HT1080 (cell line): Measurements from ENCODE around the gene RNU6-8. TPM values are rescaled to one million over a fixed set of nuclear protein-coding genes. Genes with fewer than 3 reads are reported as not detected.

Experiments
- DNase-seq: peaks from one replicate; pipeline ENCODE4 v3.0.0-alpha.2; 2015; ENCODE audit warnings: low read depth
- small RNA-seq: library from RNA; depleted of rRNA; stranded (forward); fragments of <200 nt; gene quantifications from one replicate; pipeline ENCODE3, GENCODE V24; 2014
- total RNA-seq: library from RNA; depleted of rRNA; stranded (reverse); fragments of >200 nt; shearing (Covaris generic); gene quantifications from 2 replicates; pipeline ENCODE4 v1.2.3, GENCODE V29; 2014; rRNA removed

The RNU6-8 gene
- total RNA-seq, 1 experiment from 2014 or later: not detected

- DNase-seq: no peak
Measured at GRCh38 chr14:32166029-32166428, 37.0 kb downstream of the RNU6-8 start.

Small RNA genes lying within 50 kb of the gene (small RNA-seq; reads per million reads assigned to genes)
- gene RNU6-7 (0.61 reads per million, percentile 61 among the genes with 10 or more reads in this experiment), gene RNU6-8 (not detected)

Other genes starting within 250 kb of the RNU6-8 start
- 34.9 and 36.8 TPM in 2 replicates for gene ARHGAP5, start 126.0 kb downstream of the RNU6-8 start, total RNA-seq
- not detected in 2 replicates for gene RNU6-7, start 1.2 kb downstream of the RNU6-8 start, total RNA-seq
- 0.60 and 0.96 TPM in 2 replicates for gene AKAP6, start 126.0 kb upstream of the RNU6-8 start, total RNA-seq